ENCODE measurements around the gene ESRRB.

ESRRB gene

GRCh38 chr14:76450476-76450875 is 74.5 kb downstream of the ESRRB start:
- Histone ChIP-seq H3K4me2 (ENCODE audit: low read length) (no peak overlapping the region), H3K79me2 (ENCODE audit: insufficient read depth, low read length) (no peaks in the 10 kb centered on the region), H3K9me2 (ENCODE audit: low read depth, low read length) (no peaks in the 10 kb centered on the region), H3K36me3 (ENCODE audit: insufficient read depth, low read length) (no peaks in the 10 kb centered on the region), H3K9ac (ENCODE audit: low read length) (no peak overlapping the region), H3K4me3 (ENCODE audit: low read depth, low read length, poor library complexity, severe bottlenecking) (no peak overlapping the region), H4K20me1 (ENCODE audit: insufficient read depth, low read length) (no peaks in the 10 kb centered on the region), H3K27ac (ENCODE audit: low read depth, low read length, poor library complexity, severe bottlenecking) (no peak overlapping the region), H3F3A (ENCODE audit: insufficient read depth, low read length) (no peaks in the 10 kb centered on the region), H3K27me3 (ENCODE audit: insufficient read depth, low read length) (no peaks in the 10 kb centered on the region), H3K9me3 (ENCODE audit: low read length) (no peaks in the 10 kb centered on the region), H3K4me1 (ENCODE audit: insufficient read depth, low read length, severe bottlenecking) (no peaks in the 10 kb centered on the region), H2AFZ (ENCODE audit: low read length) (no peak overlapping the region)
- TF ChIP-seq EZH2 (IDR thresholded peaks at IDR 0.05; ENCODE audit: borderline replicate concordance, low read length) (no peak), CTCF (IDR thresholded peaks at IDR 0.05; ENCODE audit: low read length) (no peak)

- TF ChIP-seq CTCF (IDR thresholded peaks at IDR 0.05; ENCODE audit: low read length) (peak; percentile 69), EZH2 (IDR thresholded peaks at IDR 0.05; ENCODE audit: borderline replicate concordance, low read length) (no peak)
- Histone ChIP-seq H3K27me3 (ENCODE audit: insufficient read depth, low read length) (0 out of 2 replicates have a peak, but pooled peaks cover 4% of the 10 kb centered on the region), H3K4me2 (ENCODE audit: low read length) (no peak overlapping the region), H3K27ac (ENCODE audit: low read depth, low read length, poor library complexity, severe bottlenecking) (no peak overlapping the region), H3K4me1 (ENCODE audit: insufficient read depth, low read length, severe bottlenecking) (no peaks in the 10 kb centered on the region), H4K20me1 (ENCODE audit: insufficient read depth, low read length) (no peaks in the 10 kb centered on the region), H3K9ac (ENCODE audit: low read length) (no peak overlapping the region), H3K9me2 (ENCODE audit: low read depth, low read length) (no peaks in the 10 kb centered on the region), H3K36me3 (ENCODE audit: insufficient read depth, low read length) (no peaks in the 10 kb centered on the region), H3K9me3 (ENCODE audit: low read length) (no peaks in the 10 kb centered on the region), H3K4me3 (ENCODE audit: low read depth, low read length, poor library complexity, severe bottlenecking) (no peak overlapping the region), H3F3A (ENCODE audit: insufficient read depth, low read length) (no peaks in the 10 kb centered on the region), H3K79me2 (ENCODE audit: insufficient read depth, low read length) (no peaks in the 10 kb centered on the region), H2AFZ (ENCODE audit: low read length) (no peak overlapping the region)
Measured at GRCh38 chr14:76456200-76456599, 80.3 kb downstream of the ESRRB start.

GRCh38 chr14:76456891-76457586 is 81.1 kb downstream of the ESRRB start:
- Histone ChIP-seq H4K20me1 (ENCODE audit: insufficient read depth, low read length) (no peaks in the 10 kb centered on the region), H3K79me2 (ENCODE audit: insufficient read depth, low read length) (no peaks in the 10 kb centered on the region), H3F3A (ENCODE audit: insufficient read depth, low read length) (no peaks in the 10 kb centered on the region), H3K9ac (ENCODE audit: low read length) (no peak overlapping the region), H3K4me2 (ENCODE audit: low read length) (no peak overlapping the region), H3K9me2 (ENCODE audit: low read depth, low read length) (no peaks in the 10 kb centered on the region), H3K36me3 (ENCODE audit: insufficient read depth, low read length) (no peaks in the 10 kb centered on the region), H2AFZ (ENCODE audit: low read length) (no peak overlapping the region), H3K4me3 (ENCODE audit: low read depth, low read length, poor library complexity, severe bottlenecking) (no peak overlapping the region), H3K27ac (ENCODE audit: low read depth, low read length, poor library complexity, severe bottlenecking) (no peak overlapping the region), H3K27me3 (ENCODE audit: insufficient read depth, low read length) (0 out of 2 replicates have a peak, but pooled peaks cover 4% of the 10 kb centered on the region), H3K4me1 (ENCODE audit: insufficient read depth, low read length, severe bottlenecking) (no peaks in the 10 kb centered on the region), H3K9me3 (ENCODE audit: low read length) (no peaks in the 10 kb centered on the region)
- TF ChIP-seq CTCF (IDR thresholded peaks at IDR 0.05; ENCODE audit: low read length) (no peak), EZH2 (IDR thresholded peaks at IDR 0.05; ENCODE audit: borderline replicate concordance, low read length) (no peak)

Data from OCI-LY1 (cell line).